ENCODE data around the gene MIF4GD. TPM values are rescaled to one million over a fixed set of nuclear protein-coding genes. Genes with fewer than 3 reads are reported as not detected.

The MIF4GD gene
- total and polyA plus RNA-seq, 9 of the 15 experiments (the other 6 are each of a cell fraction or from before 2014, with no cell fraction given), result 11.8 to 63.8 (median 28.1) TPM

DNA sequence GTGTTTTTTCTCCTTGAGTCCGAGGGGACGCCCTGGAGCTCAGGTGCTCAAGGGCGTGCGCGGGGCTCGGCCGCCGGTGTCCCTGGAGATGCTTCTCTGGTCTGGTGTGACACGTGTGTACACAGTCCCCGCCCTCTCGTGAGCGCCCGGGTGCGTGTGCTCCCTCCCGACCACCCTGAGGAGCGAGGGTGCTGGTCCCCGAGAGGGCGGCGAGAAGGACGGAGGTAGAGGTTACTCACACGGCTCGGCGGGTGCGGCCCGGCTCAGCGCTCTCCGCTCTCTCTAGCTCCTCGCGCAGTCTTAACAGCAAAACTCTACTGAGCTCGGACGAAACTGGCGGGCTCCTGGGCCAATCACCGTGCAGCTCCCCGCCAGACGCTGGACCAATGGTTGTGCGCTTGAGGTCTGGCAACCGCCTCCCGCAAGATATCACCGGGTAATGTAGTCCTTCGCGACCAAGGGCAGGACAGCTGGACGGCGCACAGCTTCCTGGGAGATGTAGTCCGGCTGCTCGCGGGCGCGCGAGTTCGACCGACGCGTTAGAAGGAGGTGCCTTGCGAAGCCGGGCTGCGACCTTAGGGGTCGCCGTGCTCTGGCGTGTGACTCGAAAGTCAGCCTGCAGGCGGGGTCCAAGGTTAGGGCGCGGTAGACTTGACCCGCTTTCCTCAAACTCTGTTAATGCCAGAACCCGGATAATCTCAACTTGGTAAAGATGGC lies 18.2 kb upstream of the MIF4GD start, which contains the start of gene SLC25A19 (continued):
- TF ChIP-seq ZBTB34 (CRISPR knock-in tag; IDR thresholded peaks at IDR 0.05) (no peak), MXD1 (CRISPR knock-in tag; IDR thresholded peaks at IDR 0.05; ENCODE audit: borderline replicate concordance, poor library complexity, severe bottlenecking) (no peak), FOSL1 (tag; conservative IDR thresholded peaks at IDR 0.05) (no peak), SOX6 (IDR thresholded peaks at IDR 0.05) (0 out of 2 replicates have a peak, but pooled peaks have one; percentile 46), MED1 (CRISPR knock-in tag; IDR thresholded peaks at IDR 0.05; ENCODE audit: borderline replicate concordance) (no peak), L3MBTL2 (IDR thresholded peaks at IDR 0.05) (peak; percentile 70; the same call in 1 of the 2 replicates), HINFP (tag; conservative IDR thresholded peaks at IDR 0.05; ENCODE audit: low read depth) (0 out of 2 replicates have a peak, but pooled peaks have one; percentile 30), ZEB2 (IDR thresholded peaks at IDR 0.05) (peak; percentile 68; the same call in 1 of the 2 replicates), NELFE (IDR thresholded peaks at IDR 0.05; ENCODE audit: insufficient read depth, insufficient read length) (no peak), ZNF280A (IDR thresholded peaks at IDR 0.05; ENCODE audit: low read depth, partially characterized antibody) (no peak), ZNF79 (CRISPR knock-in tag; IDR thresholded peaks at IDR 0.05; ENCODE audit: low read depth) (no peak), LCOR (CRISPR knock-in tag; IDR thresholded peaks at IDR 0.05) (peak; percentile 66), YBX1 (IDR thresholded peaks at IDR 0.05) (no peak), MCM7 (IDR thresholded peaks at IDR 0.05) (no peak), U2AF1 (optimal IDR thresholded peaks at IDR 0.05; ENCODE audit: low read depth, low read length) (no peak), CBX8 (IDR thresholded peaks at IDR 0.05; ENCODE audit: borderline replicate concordance, extremely low read depth, low read depth, low read length, poor library complexity, severe bottlenecking) (no peak), TAL1 (IDR thresholded peaks at IDR 0.05) (no peak), PURB (CRISPR knock-in tag; IDR thresholded peaks at IDR 0.05; ENCODE audit: low read depth) (no peak), ZKSCAN3 (CRISPR knock-in tag; IDR thresholded peaks at IDR 0.05) (no peak)
- TF ChIP-seq, protein P1, sequence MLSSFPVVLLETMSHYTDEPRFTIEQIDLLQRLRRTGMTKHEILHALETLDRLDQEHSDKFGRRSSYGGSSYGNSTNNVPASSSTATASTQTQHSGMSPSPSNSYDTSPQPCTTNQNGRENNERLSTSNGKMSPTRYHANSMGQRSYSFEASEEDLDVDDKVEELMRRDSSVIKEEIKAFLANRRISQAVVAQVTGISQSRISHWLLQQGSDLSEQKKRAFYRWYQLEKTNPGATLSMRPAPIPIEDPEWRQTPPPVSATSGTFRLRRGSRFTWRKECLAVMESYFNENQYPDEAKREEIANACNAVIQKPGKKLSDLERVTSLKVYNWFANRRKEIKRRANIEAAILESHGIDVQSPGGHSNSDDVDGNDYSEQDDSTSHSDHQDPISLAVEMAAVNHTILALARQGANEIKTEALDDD (IDR thresholded peaks at IDR 0.05), result peak; percentile 97
- TF ChIP-seq, protein P2, sequence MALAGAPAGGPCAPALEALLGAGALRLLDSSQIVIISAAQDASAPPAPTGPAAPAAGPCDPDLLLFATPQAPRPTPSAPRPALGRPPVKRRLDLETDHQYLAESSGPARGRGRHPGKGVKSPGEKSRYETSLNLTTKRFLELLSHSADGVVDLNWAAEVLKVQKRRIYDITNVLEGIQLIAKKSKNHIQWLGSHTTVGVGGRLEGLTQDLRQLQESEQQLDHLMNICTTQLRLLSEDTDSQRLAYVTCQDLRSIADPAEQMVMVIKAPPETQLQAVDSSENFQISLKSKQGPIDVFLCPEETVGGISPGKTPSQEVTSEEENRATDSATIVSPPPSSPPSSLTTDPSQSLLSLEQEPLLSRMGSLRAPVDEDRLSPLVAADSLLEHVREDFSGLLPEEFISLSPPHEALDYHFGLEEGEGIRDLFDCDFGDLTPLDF (CRISPR knock-in tag; IDR thresholded peaks at IDR 0.05), result peak; percentile 89

Data from K562 (cell line).